ENCODE measurements around the gene MYL11. TPM values are rescaled to one million over a fixed set of nuclear protein-coding genes. Genes with fewer than 3 reads are reported as not detected.

MYL11 gene
- total RNA-seq, 4 donors from 2014 or later, result 0.79 to 2.1 TPM; not detected in 2

DNA sequence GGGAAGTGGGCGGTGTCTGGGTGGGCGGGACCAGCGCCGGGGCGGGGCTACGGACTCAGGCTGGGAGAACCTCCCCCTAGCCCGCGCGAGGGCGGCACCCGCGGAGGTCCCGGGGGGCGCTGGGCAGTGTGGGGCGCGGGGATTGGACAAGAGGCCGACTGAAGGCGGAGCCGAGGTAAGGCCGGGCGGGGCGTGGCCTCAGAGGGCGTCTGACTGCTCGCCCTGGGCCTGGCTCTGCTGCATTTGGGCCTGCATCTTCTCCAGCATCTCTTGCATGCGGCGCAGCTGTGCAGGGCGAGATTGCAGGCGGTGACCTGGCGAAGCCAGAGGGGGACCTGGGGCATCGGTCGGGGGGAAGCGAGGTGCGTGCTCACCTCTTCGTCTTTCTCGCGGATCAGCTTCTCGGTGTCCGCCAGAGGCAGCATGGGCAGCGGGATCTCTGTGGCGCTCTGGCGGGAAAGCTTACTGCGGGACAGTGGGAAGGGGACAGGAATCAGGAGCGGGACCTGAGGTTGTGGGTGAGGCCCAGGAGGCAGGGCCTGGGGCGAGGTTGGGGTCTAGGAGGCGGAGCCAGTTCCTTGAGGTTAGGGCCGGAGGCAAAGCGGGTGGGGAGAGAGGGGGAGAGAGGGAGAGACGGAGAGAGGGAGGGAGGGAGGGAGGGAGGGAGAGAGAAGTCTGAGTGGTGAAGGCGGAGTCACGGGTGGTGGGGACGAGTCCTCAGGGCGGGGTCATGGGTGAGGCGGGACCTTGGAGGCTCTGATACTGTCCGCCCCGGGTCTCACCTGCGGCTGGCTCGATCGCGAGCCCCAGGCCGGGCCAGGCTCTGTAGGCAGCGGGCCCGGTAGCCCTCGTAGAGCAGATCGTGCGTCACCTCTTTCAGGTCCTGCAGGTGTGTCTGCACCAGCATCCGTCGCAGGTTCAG lies 3.9 kb downstream of the MYL11 start:
- no peak for TF ChIP-seq POLR2A (IDR thresholded peaks at IDR 0.05)
- TF ChIP-seq, protein P1, sequence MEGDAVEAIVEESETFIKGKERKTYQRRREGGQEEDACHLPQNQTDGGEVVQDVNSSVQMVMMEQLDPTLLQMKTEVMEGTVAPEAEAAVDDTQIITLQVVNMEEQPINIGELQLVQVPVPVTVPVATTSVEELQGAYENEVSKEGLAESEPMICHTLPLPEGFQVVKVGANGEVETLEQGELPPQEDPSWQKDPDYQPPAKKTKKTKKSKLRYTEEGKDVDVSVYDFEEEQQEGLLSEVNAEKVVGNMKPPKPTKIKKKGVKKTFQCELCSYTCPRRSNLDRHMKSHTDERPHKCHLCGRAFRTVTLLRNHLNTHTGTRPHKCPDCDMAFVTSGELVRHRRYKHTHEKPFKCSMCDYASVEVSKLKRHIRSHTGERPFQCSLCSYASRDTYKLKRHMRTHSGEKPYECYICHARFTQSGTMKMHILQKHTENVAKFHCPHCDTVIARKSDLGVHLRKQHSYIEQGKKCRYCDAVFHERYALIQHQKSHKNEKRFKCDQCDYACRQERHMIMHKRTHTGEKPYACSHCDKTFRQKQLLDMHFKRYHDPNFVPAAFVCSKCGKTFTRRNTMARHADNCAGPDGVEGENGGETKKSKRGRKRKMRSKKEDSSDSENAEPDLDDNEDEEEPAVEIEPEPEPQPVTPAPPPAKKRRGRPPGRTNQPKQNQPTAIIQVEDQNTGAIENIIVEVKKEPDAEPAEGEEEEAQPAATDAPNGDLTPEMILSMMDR (IDR thresholded peaks at IDR 0.05), result no peak
- DNase-seq (ENCODE audit: low spot score in 2 of 2), result peak; percentile 99 to 100
- 0% methylated on average over 66 of the region's 67 CpGs for WGBS, 2 donors
- intact Hi-C loops (cut with DNase I; ENCODE audit: low total_unique reads), result no loop called here
- peak overlapping the region; percentile 57 for H3K4me3 ChIP-seq (ENCODE audit: low read depth, poor library complexity, severe bottlenecking)

DNA sequence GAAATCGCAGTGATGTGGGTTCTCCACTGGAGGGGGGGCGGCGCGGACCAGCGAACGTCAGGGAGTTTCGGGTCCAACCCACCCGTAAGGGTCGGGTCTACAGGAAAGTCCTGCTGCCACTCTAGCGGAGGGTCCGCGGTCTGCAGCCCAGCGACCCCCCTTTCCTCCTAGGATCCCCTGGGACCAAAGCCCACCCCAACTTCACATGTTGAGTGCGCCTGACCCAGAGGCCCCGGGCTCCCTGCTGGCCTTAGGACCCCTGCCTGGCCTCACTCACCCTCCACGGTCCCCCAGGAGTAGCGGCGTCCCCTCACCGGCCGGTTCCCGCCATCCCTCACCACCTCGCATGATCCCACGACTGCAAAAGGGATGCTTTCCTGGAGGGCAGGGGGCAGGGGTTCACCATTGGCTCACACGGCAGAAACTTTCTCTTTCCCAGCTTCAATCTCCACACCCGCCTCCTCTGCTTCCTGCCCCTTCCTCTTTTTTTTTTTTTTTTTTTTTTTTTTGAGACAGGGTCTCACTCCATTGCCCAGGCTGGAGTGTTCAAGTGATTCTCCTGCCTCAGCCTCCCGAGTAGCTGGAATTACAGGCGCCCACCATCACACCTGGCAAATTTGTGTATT lies 4.7 kb downstream of the MYL11 start:
- intact Hi-C loops (cut with DNase I; ENCODE audit: low total_unique reads), result no loop called here
- WGBS, 2 donors, result 36 to 46% methylated on average over 17 to 27 of the region's 27 CpGs
- peak in 1 of 2 donors; percentile 86 for DNase-seq (ENCODE audit: low spot score in 2 of 2)
- peak overlapping the region; percentile 57 for H3K4me3 ChIP-seq (ENCODE audit: low read depth, poor library complexity, severe bottlenecking)
- no peak for TF ChIP-seq POLR2A (IDR thresholded peaks at IDR 0.05)
- TF ChIP-seq, protein P1 (IDR thresholded peaks at IDR 0.05), result no peak

DNA sequence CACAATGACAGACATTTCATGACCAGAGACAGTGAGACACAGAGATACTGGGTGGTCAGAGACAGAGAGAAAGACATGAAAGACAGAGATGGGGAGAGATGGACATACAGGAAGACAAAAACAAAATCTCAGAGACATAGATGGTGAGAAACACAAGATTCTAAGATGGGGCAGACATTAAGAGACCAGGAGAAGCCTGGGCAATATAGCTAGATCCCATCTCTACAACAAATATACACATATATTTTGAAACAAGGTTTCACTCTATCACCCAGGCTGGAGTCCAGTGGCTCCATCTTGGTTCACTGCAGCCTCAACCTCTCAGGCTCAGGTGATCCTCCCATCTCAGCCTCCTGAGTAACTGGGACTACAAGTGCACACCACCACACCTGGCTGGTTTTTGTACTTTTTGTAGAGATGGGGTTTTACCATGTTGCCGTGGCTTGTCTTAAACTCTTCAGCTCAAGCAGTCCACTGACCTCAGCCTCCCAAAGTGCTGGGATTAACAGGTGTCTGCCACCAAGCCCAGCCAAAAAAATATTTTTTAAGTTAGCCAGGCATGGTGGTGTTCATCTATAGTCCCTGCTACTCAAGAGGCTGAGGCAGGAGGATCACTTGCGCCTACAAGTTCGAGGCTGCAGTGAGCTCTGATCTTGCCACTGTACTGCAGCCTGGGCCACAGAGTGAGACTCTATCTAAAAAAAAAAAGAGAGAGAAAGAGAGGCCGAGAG lies 5.6 kb downstream of the MYL11 start:
- 89 to 90% methylated on average over 4 of the region's 4 CpGs for WGBS, 2 donors
- TF ChIP-seq, protein P1 (IDR thresholded peaks at IDR 0.05), result no peak
- no peak for TF ChIP-seq POLR2A (IDR thresholded peaks at IDR 0.05)
- DNase-seq (ENCODE audit: low spot score in 2 of 2), result no peak
- intact Hi-C loops (cut with DNase I; ENCODE audit: low total_unique reads), result no loop called here
- H3K4me3 ChIP-seq (ENCODE audit: low read depth, poor library complexity, severe bottlenecking), result no peak overlapping the region

DNA sequence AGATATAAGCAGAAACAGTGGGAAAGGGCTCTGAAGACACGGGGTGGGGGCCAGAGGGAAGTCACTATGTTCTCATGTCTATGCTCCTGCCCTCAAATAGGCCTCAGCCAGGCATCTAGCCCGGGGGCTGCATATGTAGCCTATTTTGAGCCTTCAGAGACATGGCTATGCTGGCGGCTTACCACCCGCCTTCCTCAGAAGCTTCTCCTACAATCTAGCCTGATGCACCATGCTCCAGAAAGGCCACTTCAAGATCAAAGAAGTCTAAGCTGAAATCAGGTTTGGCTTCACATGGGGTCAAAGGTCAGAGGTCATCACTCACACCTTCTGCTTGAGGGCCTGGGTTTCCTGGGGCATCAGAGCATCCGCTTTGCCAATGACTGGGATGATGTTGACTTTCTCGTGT lies 6.2 kb downstream of the MYL11 start:
- 72 to 75% methylated on average over 6 of the region's 6 CpGs for WGBS, 2 donors
- intact Hi-C loops (cut with DNase I; ENCODE audit: low total_unique reads), result no loop called here
- TF ChIP-seq, protein P1 (IDR thresholded peaks at IDR 0.05), result no peak
- TF ChIP-seq POLR2A (IDR thresholded peaks at IDR 0.05), result no peak
- no peak overlapping the region for H3K4me3 ChIP-seq (ENCODE audit: low read depth, poor library complexity, severe bottlenecking)
- DNase-seq (ENCODE audit: low spot score in 2 of 2), result no peak

DNA sequence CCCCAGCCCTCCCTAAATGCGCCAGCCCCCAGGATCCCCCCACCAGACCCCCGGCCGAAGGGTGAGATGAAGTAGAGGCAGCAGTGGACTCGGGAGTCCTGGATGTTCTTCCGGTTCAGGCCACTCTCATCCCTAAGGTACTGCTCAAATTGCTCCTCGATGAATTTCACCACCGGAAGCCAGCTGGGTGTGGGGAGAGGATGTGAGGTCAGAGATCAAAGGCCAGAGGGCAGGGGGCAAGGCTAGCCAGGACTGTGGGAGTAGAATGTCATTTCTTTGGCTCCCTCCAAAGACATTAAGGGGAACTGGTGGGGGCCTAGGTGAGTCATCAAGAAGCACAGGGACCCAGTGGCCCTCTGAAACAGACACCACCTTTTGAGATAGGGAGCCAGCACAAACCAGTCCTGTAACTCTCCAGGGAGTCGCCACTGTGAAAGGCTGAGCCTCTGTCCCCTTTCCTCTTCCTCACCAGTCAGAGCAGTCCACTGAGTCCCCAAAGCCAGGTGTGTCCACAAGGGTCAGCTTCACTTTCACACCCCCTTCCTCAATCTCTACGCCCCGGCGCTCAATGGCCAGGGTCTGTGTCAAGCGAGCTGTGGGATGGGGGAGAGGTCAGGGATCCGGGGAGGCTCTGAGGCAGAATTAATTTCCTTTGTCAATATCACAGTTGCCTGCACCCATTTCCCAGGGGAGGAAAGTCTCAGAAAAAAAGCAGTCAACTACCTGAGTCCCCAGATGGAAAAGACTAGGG lies 6.9 kb downstream of the MYL11 start:
- intact Hi-C loops (cut with DNase I; ENCODE audit: low total_unique reads), result no loop called here
- no peak overlapping the region for H3K4me3 ChIP-seq (ENCODE audit: low read depth, poor library complexity, severe bottlenecking)
- TF ChIP-seq POLR2A (IDR thresholded peaks at IDR 0.05), result no peak
- TF ChIP-seq, protein P1 (IDR thresholded peaks at IDR 0.05), result no peak
- 82 to 83% methylated on average over 13 of the region's 13 CpGs for WGBS, 2 donors
- no peak for DNase-seq (ENCODE audit: low spot score in 2 of 2)

All from lower leg skin (tissue), 4 donors.